Sigmoid colon (tissue), 4 donors: ENCODE measurements around the gene KCNQ5.
A peak's percentile ranks its signal among the peaks of the same experiment; 100 is the strongest.

Experiments
- CTCF ChIP-seq, 4 experiments: fragments of 450-650 bp in 3 of 4; fragments of 200-600 bp in 1 of 4; IDR thresholded peaks; one replicate each; pipeline ENCODE4 v1.5.1; 2016 to 2019; ENCODE audit warnings: antibody characterized with exemption in 4 of 4, mild to moderate bottlenecking in 3 of 4, moderate library complexity in 2 of 4
- EP300 ChIP-seq, 4 donors: sonication (generic); formaldehyde crosslinking; IDR thresholded peaks; one replicate each; pipeline ENCODE4 v1.6.1; 2017; ENCODE audit warnings: antibody characterized with exemption in 4 of 4
- POLR2A ChIP-seq, 2 donors: fragments of 450-650 bp; IDR thresholded peaks; one replicate each; pipeline ENCODE4 v1.6.1; 2016; ENCODE audit warnings: antibody characterized with exemption in 2 of 2, mild to moderate bottlenecking in 2 of 2, moderate library complexity in 2 of 2

GRCh38 chr6:73180763-73181619 is 559.1 kb downstream of the KCNQ5 start:
- peak; percentile 18 to 73 (median 60) for TF ChIP-seq CTCF (IDR thresholded peaks at IDR 0.05)
- TF ChIP-seq POLR2A (IDR thresholded peaks at IDR 0.05) = no peak
- no peak for TF ChIP-seq EP300 (IDR thresholded peaks at IDR 0.05)
